HG03354 (cell line): Measurements from ENCODE around the gene SMDT1.
A peak's percentile ranks its signal among the peaks of the same experiment; 100 is the strongest.
"Not testable (repeated sequence)": the region's sequence is repeated elsewhere in the genome, so short reads cannot be mapped to it uniquely, and the experiment has no call there.

Source experiments
- ATAC-seq: cut with Tn5 transposase; IDR thresholded peaks from one replicate; pipeline ENCODE4 v1.9.1; 2021; ENCODE audit warnings: mild to moderate bottlenecking; ENCODE audit not compliant: unreplicated experiment, poor library complexity, severe bottlenecking

Gene SMDT1

GRCh38 chr22:42069801-42070516 lies 9.5 kb upstream of the SMDT1 start:
- no peak for ATAC-seq

DNA sequence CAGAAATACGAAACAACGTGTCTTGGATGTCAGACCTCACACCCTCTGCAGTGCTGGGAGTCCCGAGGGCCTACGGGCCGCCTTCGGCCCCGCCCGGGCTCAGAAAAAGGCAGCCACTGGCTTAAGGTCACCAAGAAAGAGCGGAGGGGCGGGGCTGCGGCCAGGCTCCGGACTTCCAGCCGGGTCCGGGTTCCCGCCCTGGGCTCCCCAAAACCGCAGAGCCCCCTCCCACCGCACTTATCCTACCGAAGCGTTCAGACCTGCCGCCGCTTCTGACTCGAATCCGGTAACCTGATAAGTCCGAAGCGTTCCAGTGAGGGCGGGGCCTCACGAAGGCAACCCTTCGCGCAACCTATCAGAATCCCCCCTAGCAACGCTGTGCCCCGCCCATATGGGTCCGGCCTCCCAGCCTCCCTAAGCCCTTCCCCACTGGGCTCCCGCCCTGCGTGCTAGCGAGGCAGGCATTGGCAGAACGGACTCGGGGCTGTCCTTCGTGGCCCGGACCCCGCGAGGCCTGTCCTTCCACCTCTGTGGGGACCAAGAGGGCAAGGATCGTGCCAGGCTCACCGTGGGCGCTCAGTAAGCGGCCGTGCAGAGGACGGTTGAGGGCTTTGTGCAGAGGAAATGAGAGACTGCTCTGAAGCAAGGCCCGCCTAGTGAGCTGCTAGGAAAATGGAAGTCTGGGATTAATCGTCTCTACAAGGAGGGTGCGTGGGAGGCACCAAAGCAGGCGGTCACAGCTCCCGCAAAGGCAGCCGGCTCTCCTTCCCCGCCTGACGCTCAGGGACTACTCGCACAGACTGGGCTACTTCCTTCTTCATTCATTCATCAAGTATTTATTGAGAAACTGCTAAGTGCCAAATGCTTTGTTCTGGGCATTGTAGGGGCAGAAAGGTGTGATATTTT lies 8.7 kb upstream of the SMDT1 start, which contains the start of gene NAGA:
Gene NAGA, minus strand, starts transcription at position 296 of the 906 bp plus-strand sequence. CDS start 515 bp downstream, outside the sequence.
- ATAC-seq, result peak; percentile 91

DNA sequence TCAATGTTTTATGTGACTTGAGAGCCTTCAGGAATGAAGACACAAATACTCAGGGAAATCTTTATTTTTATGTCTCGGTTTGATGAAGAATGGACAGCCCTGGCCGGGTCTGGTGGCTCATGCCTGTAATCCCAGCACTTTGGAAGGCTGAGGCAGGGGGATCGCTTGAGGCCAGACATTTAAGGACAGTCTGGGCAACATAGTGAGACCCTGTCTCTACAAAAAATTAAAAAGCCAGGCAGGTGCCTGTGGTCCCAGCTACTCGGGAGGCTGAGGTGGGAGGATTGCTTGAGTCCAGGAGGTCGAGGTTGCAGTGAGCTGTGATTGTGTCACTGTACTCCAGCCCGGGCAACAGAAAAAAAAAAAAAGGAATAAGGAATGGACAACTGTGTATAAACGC lies 8.0 kb upstream of the SMDT1 start:
- ATAC-seq, result not testable (repeated sequence)

DNA sequence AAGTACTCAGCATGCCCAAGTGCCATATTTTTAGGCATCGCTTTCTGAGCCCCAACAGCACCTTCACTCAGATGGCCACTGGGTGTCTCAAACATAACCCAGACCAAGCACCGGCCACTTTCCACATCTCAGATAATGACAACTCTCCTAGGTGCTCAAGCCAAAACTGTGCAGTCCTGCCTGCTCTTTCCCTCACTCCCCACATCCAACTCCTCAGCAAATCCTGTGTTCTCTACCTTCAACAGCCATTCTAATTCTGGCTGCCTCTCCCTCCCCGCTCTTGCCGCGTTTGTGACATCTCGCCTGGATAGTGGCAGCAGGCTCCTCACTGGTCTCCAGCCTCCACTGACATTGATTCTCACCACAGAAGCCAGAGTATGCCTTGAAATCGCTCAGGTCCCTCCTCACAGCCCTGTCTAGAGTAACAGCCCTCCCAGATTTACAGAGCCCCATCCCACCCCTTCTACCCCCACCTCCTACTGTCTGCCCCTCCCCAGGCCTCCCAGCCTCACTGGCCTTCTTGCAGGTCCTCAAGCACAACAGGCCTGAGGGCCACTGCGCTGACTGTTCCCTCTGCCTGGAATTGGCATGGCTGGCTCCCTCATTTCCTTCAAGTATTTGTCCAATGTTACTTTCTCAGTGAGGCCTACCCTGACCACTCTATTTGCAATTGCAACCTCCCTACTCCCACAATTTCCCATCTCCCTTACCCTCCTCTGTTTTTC lies 6.7 kb upstream of the SMDT1 start:
- no peak for ATAC-seq

DNA sequence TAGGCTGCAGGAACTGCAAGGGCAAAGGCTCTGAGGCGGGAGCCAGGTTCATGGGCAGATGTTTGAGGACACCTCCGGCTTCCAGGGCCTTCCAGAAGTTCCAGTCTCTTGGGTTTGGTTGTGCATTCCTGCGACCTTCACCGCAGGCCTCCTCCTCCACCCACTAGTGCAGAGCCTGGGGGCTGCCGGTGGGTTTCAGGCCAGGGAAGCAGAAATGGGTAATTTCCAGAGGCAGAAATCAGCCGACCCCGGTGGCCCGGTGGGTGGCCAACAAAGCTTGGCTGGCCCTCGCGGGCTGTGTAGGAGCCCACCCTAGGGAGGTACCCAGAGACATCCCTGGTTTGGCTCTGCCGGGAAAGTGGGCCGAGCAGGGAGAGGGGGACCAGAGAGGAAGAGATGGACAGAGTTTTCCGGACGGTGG lies 5.9 kb upstream of the SMDT1 start:
- ATAC-seq, result no peak

DNA sequence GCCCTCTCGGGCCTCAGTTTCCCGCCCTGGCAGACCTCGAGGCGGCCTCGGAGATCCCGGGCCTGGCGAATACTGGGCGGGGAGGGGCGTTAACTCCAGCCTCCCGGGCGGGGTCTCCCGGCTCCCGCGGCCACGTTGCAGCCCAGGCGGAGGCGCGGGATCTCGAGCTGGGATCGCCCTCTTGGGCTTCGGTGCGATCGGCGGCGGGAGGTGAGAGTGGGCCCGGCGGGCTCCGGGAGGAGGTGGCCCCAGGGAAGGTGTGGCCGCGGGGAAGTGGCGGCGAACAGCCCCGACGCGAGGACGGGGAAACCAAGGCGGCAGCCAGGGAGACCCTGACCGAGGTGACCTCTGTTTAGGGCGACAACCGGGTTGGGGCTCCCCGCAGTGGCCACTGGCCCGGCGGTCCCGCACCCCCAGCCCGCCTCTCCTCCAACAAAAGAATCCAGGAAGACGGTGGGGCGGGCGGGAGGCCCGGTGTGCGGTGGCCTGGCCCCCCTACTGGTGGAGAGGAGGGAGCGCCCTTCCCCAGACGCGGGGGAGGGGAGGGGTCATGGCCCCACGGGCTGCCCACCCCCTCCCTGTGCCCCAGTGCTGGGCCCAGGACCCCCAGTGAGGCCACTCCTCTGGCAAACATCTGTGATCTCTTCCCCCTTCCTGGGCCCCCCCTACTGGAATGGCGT lies 5.2 kb upstream of the SMDT1 start, which contains the start of gene PHETA2:
Gene PHETA2, plus strand, starts transcription at position 117 of the 680 bp plus-strand sequence. CDS start 3,046 bp downstream, outside the sequence.
- ATAC-seq, result no peak

DNA sequence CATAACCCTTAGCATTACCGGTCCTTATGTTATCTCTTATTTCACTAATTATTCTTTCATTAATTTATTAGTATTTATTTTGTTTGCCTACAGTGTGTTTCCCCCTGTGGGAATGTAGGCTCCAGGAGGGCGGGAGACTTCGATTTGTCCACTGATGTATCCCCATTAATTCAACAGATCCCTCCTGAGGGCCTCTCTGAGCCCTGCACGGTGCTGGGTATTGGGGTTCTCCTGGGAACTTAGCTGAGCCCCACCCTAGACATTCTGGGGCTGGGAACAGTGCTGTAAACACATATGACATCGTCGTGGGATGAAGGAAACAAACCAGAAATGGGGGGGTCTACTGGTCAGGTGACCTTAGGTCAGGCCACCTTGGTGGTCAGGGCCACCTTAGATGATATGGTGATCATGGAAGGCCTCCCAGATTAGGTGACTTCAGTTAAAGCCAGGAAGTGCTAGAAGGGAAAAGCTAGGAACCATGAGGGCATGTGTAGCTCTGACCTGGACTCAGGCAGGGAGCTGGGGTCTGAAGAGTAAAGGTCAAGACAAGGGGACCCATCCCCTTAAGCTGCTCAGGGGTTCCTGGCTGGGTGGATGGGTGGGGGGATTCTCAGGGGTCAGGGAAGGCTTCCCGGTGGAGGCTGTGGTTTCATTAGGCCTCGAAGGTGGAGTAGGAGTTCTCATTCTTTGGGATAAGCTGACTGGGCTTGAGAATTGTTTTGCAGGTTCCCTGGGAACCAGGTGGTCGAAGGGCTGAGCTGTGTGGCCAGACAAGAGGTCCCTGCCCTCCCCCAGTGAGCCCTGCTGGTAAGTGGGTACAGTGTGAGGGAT lies 4.4 kb upstream of the SMDT1 start:
- no peak for ATAC-seq

DNA sequence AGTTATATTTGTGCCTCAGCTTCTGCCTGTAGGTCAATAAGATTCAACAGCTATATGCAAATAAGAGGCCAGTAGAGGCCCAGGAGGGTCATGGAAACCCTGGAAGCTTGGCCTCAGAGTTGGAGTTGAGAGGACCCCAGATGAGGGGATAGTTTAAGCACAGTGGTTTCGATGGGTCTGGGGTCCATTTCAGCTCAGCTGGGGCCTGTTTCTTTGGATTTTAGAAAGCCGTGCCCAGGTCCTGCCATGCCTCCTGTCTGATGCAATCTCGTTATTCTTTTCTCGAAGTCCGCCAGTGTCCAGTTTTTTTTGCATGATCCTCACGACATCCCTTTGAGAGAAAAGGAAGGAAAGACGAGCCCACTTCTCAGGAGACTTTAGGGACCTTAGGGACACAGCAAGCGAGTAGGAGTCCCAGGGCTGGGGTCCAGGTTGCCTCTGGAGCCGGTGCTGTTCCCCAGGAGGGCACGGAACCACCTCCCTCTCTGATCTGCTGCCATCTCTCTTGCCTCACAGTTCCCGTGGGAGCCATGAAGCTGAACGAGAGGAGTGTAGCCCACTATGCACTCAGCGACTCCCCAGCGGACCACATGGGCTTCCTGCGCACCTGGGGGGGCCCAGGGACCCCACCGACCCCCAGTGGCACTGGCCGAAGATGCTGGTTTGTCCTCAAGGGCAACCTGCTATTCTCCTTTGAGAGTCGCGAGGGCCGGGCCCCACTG lies 2.6 kb upstream of the SMDT1 start:
- no peak for ATAC-seq

GRCh38 chr22:42077486-42078125 lies 1.9 kb upstream of the SMDT1 start:
- no peak for ATAC-seq

GRCh38 chr22:42078469-42079318 lies 806 bp upstream of the SMDT1 start:
- ATAC-seq, result no peak

- no peak for ATAC-seq
Measured at GRCh38 chr22:42080287-42080686, 787 bp downstream of the SMDT1 start.

GRCh38 chr22:42083119-42083518 lies 3.6 kb downstream of the SMDT1 start:
- no peak for ATAC-seq

GRCh38 chr22:42084874-42085273 lies 5.4 kb downstream of the SMDT1 start:
- no peak for ATAC-seq

GRCh38 chr22:42086051-42086450 lies 6.6 kb downstream of the SMDT1 start:
- no peak for ATAC-seq

DNA sequence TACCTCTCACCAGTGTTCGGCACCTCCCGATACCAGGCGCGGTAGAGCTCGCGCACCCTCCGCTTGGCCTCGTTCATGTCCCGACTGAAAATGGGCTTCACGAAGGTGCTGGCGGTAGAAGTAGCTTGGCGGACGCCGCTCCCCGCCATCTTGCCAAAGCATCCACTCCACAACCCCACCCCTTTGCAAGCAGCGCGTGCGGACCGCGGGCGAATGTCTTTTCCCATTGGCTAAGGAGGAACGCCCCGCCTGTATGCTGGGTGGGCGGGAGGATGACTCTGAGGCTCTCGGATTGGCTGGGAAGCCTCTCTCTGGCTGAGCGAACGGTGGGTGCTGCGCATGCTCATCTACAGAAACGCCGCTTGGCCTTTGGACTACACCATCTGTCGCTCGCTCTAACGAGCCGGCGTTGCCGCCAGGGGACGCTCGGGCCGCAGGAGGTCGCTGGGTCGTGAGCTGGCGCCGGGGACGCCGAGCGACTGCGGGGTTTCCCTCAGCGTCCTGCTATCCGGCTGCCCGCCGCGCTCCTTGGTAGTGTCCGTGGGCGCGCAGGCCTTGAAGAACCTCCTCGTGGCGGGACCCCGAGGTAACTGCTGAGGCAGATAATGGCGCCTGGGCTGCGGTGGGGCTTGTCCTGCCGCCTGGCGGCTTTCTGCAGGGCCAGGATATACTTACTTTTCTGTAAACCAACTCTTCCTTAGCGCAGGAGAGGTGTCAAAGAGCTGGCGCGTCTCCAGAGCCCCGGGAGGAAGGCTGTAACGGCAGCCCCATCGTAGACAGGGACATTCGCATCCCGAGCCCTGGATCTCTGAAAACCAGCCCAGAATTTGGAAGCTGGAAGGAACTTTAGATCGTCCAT lies 11.3 kb downstream of the SMDT1 start, which contains the start of gene NDUFA6:
Gene NDUFA6, minus strand, starts transcription at position 177 of the 859 bp plus-strand sequence. Its CDS starts 28 bp downstream, at position 149.
- peak; percentile 90 for ATAC-seq

DNA sequence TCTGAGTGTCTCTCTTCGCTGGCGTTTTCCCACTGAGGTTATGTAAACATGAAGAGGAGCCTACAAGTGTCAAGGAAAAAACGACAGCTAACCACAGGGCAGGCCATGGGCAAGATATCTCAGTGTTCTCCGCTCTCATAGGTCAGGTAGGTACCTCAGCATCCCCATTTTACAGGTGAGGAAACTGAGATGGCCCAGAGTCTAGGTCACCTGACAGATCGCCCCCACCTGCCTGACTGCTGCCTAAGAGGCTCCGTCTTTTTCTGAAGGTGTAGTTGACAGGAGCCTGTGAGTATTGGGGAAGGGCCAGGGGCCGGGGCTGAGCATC lies 11.9 kb downstream of the SMDT1 start:
- ATAC-seq, result no peak
